ENCODE results near the gene CDR2. TPM values are rescaled to one million over a fixed set of nuclear protein-coding genes. Genes with fewer than 3 reads are reported as not detected.
A peak's percentile ranks its signal among the peaks of the same experiment; 100 is the strongest.

Gene CDR2
- polyA plus RNA-seq, 3 donors = 2.5 to 5.9 (median 4.8) TPM

DNA sequence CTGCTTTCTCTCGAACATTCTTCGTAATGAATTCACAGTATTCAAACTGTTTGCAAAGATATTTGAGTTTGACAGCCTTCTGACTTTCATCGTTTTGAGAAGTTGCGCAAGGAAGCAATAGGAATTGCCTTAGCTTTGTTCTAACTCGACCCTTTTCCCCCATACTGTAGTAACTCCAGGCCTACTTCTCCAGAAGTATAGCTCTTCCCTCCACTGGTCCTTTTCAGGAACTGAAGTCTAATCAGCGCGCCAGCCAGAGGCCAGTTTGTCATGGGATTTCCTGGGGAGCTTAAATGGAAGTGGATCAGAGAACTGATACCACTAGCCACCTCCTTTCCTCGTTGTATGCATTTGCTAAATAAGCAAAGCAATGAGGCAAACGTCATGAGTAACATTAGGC lies 27.9 kb downstream of the CDR2 start:
- Mint-ChIP-seq H3K27ac (peak overlapping the region in 1 of 7 donors; percentile 42), H3K4me3 (no peak overlapping the region), H3K36me3 (peaks cover 44 to 51% of the 10 kb centered on the region in 2 donors), H3K9me3 (peaks cover 0 to 5% (median 3%) of the 10 kb centered on the region in 7 donors), H3K27me3 (ENCODE audit: low read depth in 3 of 3) (peaks cover 0 to 2% (median 0%) of the 10 kb centered on the region in 3 donors), H3K4me1 (peaks cover 5% of the 10 kb centered on the region)
- Histone ChIP-seq H3K36me3 (replicated peaks in 1 of 2; ENCODE audit: control insufficient read depth in 1 of 2, insufficient read depth in 2 of 2, low read length in 2 of 2) (peaks cover 22 to 45% of the 10 kb centered on the region in 2 donors), H3K4me2 (replicated peaks; ENCODE audit: extremely low read depth, low read length, poor library complexity, severe bottlenecking) (no peak overlapping the region), H3K79me2 (ENCODE audit: insufficient read depth, low read length) (peaks cover 4% of the 10 kb centered on the region), H3K4me1 (ENCODE audit: control insufficient read depth in 1 of 2, insufficient read depth in 2 of 2, low read length in 2 of 2) (no peaks in the 10 kb centered on the region), H3K9ac (ENCODE audit: insufficient read depth, low read length, poor library complexity, severe bottlenecking) (no peak overlapping the region), H3K4me3 (replicated peaks in 1 of 3; ENCODE audit: low read depth in 2 of 3, low read length in 3 of 3) (no peak overlapping the region), H4K20me1 (ENCODE audit: insufficient read depth, low read length) (no peaks in the 10 kb centered on the region), H3K27me3 (ENCODE audit: control insufficient read depth in 2 of 2, insufficient read depth in 2 of 2, low read length in 2 of 2) (no peaks in the 10 kb centered on the region), H2AFZ (ENCODE audit: insufficient read depth, low read depth, low read length, poor library complexity, severe bottlenecking) (no peak overlapping the region), H3K27ac (ENCODE audit: low read depth in 1 of 2, low read length in 2 of 2) (no peak overlapping the region), H3K9me3 (replicated peaks in 1 of 2; ENCODE audit: control insufficient read depth in 1 of 2, insufficient read depth in 1 of 2, low read length in 2 of 2) (no peaks in the 10 kb centered on the region)
- DNase-seq = no peak
- TF ChIP-seq CTCF (IDR thresholded peaks at IDR 0.05) = no peak
- intact Hi-C loops (cut with micrococcal nuclease) = no loop called here
- WGBS (ENCODE audit: insufficient coverage) = 25% methylated on average over 4 of the region's 9 CpGs

DNA sequence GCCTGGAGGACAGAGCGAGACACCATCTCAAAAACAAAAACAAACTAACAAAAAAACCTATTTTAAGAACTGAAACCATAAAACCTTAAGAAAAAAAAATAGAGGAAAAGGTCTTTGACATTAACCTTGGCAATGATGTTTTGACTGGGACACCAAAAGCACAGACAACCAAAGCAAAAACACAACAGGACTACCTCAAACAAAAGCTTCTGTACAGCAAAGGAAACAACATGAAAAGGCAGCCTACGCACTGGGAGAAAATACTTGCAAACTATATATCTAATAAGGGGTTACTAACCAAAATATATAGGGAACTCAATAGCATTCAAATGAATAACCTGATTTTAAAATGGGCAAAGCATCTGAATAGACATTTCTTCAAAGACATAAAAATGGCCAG lies 32.3 kb downstream of the CDR2 start:
- Histone ChIP-seq H3K27me3 (ENCODE audit: control insufficient read depth in 2 of 2, insufficient read depth in 2 of 2, low read length in 2 of 2) (no peaks in the 10 kb centered on the region), H3K4me1 (ENCODE audit: control insufficient read depth in 1 of 2, insufficient read depth in 2 of 2, low read length in 2 of 2) (no peaks in the 10 kb centered on the region), H2AFZ (ENCODE audit: insufficient read depth, low read depth, low read length, poor library complexity, severe bottlenecking) (no peak overlapping the region), H3K4me2 (replicated peaks; ENCODE audit: extremely low read depth, low read length, poor library complexity, severe bottlenecking) (no peak overlapping the region), H3K79me2 (ENCODE audit: insufficient read depth, low read length) (no peaks in the 10 kb centered on the region), H3K9ac (ENCODE audit: insufficient read depth, low read length, poor library complexity, severe bottlenecking) (no peak overlapping the region), H3K36me3 (replicated peaks in 1 of 2; ENCODE audit: control insufficient read depth in 1 of 2, insufficient read depth in 2 of 2, low read length in 2 of 2) (peaks cover 4 to 19% of the 10 kb centered on the region in 2 donors), H3K9me3 (replicated peaks in 1 of 2; ENCODE audit: control insufficient read depth in 1 of 2, insufficient read depth in 1 of 2, low read length in 2 of 2) (peaks cover 7 to 12% of the 10 kb centered on the region in 2 donors), H3K27ac (ENCODE audit: low read depth in 1 of 2, low read length in 2 of 2) (no peak overlapping the region), H3K4me3 (replicated peaks in 1 of 3; ENCODE audit: low read depth in 2 of 3, low read length in 3 of 3) (no peak overlapping the region), H4K20me1 (ENCODE audit: insufficient read depth, low read length) (no peaks in the 10 kb centered on the region)
- intact Hi-C loops (cut with micrococcal nuclease) = no loop called here
- Mint-ChIP-seq H3K4me1 (peaks cover 5% of the 10 kb centered on the region), H3K27me3 (ENCODE audit: low read depth in 3 of 3) (peaks cover 0 to 3% (median 0%) of the 10 kb centered on the region in 3 donors), H3K4me3 (no peak overlapping the region), H3K27ac (no peak overlapping the region), H3K9me3 (peaks cover 17 to 40% (median 27%) of the 10 kb centered on the region in 7 donors), H3K36me3 (peaks cover 25 to 36% of the 10 kb centered on the region in 2 donors)
- WGBS (ENCODE audit: insufficient coverage) = no CpG with 5 or more reads among the region's 2 CpGs
- no peak for TF ChIP-seq CTCF (IDR thresholded peaks at IDR 0.05)
- no peak for DNase-seq
